ENCODE data around the gene CDH8. TPM values are rescaled to one million over a fixed set of nuclear protein-coding genes. Genes with fewer than 3 reads are reported as not detected.

CDH8 gene
- total and polyA plus RNA-seq, 2 experiments from 2014 or later, result 2.1 to 2.2 TPM

- Histone ChIP-seq H3K27ac (no peak overlapping the region), H3K9me2 (replicated peaks; ENCODE audit: insufficient read depth) (no peaks in the 10 kb centered on the region), H3K36me3 (replicated peaks; ENCODE audit: insufficient read depth, low read depth) (no peaks in the 10 kb centered on the region), H3K4me3 (no peak overlapping the region), H3K4me1 (ENCODE audit: insufficient read depth) (no peaks in the 10 kb centered on the region), H3K27me3 (no peaks in the 10 kb centered on the region), H3K4me2 (no peak overlapping the region), H4K20me1 (ENCODE audit: insufficient read depth, poor library complexity, severe bottlenecking) (no peaks in the 10 kb centered on the region), H3K79me2 (no peaks in the 10 kb centered on the region), H3K9me3 (ENCODE audit: low read depth) (no peaks in the 10 kb centered on the region), H2AFZ (no peak overlapping the region)
- no peak for DNase-seq (ENCODE audit: low spot score)
- 85% methylated on average over 7 of the region's 7 CpGs for WGBS (ENCODE audit: low lambda C conversion rate, missing lambda C conversion rate)
- TF ChIP-seq EZH2 (IDR thresholded peaks at IDR 0.05; ENCODE audit: borderline replicate concordance), result no peak
- no peak for TF ChIP-seq CTCF (IDR thresholded peaks at IDR 0.05; ENCODE audit: poor library complexity)
- TF ChIP-seq EZH2phosphoT487 (IDR thresholded peaks at IDR 0.05; ENCODE audit: low read depth, severe bottlenecking, unreplicated experiment), result no peak
Measured at GRCh38 chr16:61653544-61653943, 382.7 kb downstream of the CDH8 start.

- no peaks in the 10 kb centered on the region for H3K79me2 ChIP-seq
- no peaks in the 10 kb centered on the region for H3K9me2 ChIP-seq (replicated peaks; ENCODE audit: insufficient read depth)
- H3K9me3 ChIP-seq (ENCODE audit: low read depth), result no peaks in the 10 kb centered on the region
- H3K4me3 ChIP-seq, result no peak overlapping the region
- no peaks in the 10 kb centered on the region for H4K20me1 ChIP-seq (ENCODE audit: insufficient read depth, poor library complexity, severe bottlenecking)
- no peak for DNase-seq (ENCODE audit: low spot score)
- H2AFZ ChIP-seq, result no peak overlapping the region
- H3K36me3 ChIP-seq (replicated peaks; ENCODE audit: insufficient read depth, low read depth), result no peaks in the 10 kb centered on the region
- H3K27me3 ChIP-seq, result no peaks in the 10 kb centered on the region
- H3K4me2 ChIP-seq, result no peak overlapping the region
- no peak for TF ChIP-seq CTCF (IDR thresholded peaks at IDR 0.05; ENCODE audit: poor library complexity)
- no peak for TF ChIP-seq EZH2 (IDR thresholded peaks at IDR 0.05; ENCODE audit: borderline replicate concordance)
- TF ChIP-seq EZH2phosphoT487 (IDR thresholded peaks at IDR 0.05; ENCODE audit: low read depth, severe bottlenecking, unreplicated experiment), result no peak
- no peak overlapping the region for H3K27ac ChIP-seq
- no peaks in the 10 kb centered on the region for H3K4me1 ChIP-seq (ENCODE audit: insufficient read depth)
Measured at GRCh38 chr16:61645561-61645960, 390.7 kb downstream of the CDH8 start.

GRCh38 chr16:61644736-61645135 is 391.5 kb downstream of the CDH8 start:
- Histone ChIP-seq H3K27ac (no peak overlapping the region), H3K36me3 (replicated peaks; ENCODE audit: insufficient read depth, low read depth) (no peaks in the 10 kb centered on the region), H3K79me2 (no peaks in the 10 kb centered on the region), H3K9me3 (ENCODE audit: low read depth) (no peaks in the 10 kb centered on the region), H3K4me1 (ENCODE audit: insufficient read depth) (no peaks in the 10 kb centered on the region), H4K20me1 (ENCODE audit: insufficient read depth, poor library complexity, severe bottlenecking) (no peaks in the 10 kb centered on the region), H3K4me3 (no peak overlapping the region), H3K4me2 (no peak overlapping the region), H3K27me3 (no peaks in the 10 kb centered on the region), H2AFZ (no peak overlapping the region), H3K9me2 (replicated peaks; ENCODE audit: insufficient read depth) (no peaks in the 10 kb centered on the region)
- DNase-seq (ENCODE audit: low spot score), result no peak
- TF ChIP-seq EZH2phosphoT487 (IDR thresholded peaks at IDR 0.05; ENCODE audit: low read depth, severe bottlenecking, unreplicated experiment), result no peak
- no peak for TF ChIP-seq CTCF (IDR thresholded peaks at IDR 0.05; ENCODE audit: poor library complexity)
- no peak for TF ChIP-seq EZH2 (IDR thresholded peaks at IDR 0.05; ENCODE audit: borderline replicate concordance)
- WGBS (ENCODE audit: low lambda C conversion rate, missing lambda C conversion rate), result 47% methylated on average over 3 of the region's 3 CpGs

GRCh38 chr16:61617219-61617783 is 418.9 kb downstream of the CDH8 start:
- Histone ChIP-seq H3K9me2 (replicated peaks; ENCODE audit: insufficient read depth) (no peaks in the 10 kb centered on the region), H3K4me1 (ENCODE audit: insufficient read depth) (no peaks in the 10 kb centered on the region), H3K36me3 (replicated peaks; ENCODE audit: insufficient read depth, low read depth) (no peaks in the 10 kb centered on the region), H3K79me2 (no peaks in the 10 kb centered on the region), H4K20me1 (ENCODE audit: insufficient read depth, poor library complexity, severe bottlenecking) (no peaks in the 10 kb centered on the region), H3K9me3 (ENCODE audit: low read depth) (no peaks in the 10 kb centered on the region), H3K27me3 (no peaks in the 10 kb centered on the region), H3K27ac (no peak overlapping the region), H3K4me3 (no peak overlapping the region), H2AFZ (no peak overlapping the region), H3K4me2 (no peak overlapping the region)
- DNase-seq (ENCODE audit: low spot score), result no peak
- TF ChIP-seq EZH2 (IDR thresholded peaks at IDR 0.05; ENCODE audit: borderline replicate concordance) (no peak), EZH2phosphoT487 (IDR thresholded peaks at IDR 0.05; ENCODE audit: low read depth, severe bottlenecking, unreplicated experiment) (no peak), CTCF (IDR thresholded peaks at IDR 0.05; ENCODE audit: poor library complexity) (no peak)
- WGBS (ENCODE audit: low lambda C conversion rate, missing lambda C conversion rate), result 61% methylated on average over 5 of the region's 5 CpGs

Data from hepatocyte (in vitro differentiated cells).